HepG2 (cell line): ENCODE data around the gene CSTPP1. TPM values are rescaled to one million over a fixed set of nuclear protein-coding genes. Genes with fewer than 3 reads are reported as not detected.
A peak's percentile ranks its signal among the peaks of the same experiment; 100 is the strongest.

ENCODE experiments used
- ATAC-seq: fragments of 200-7000 bp; cut with Tn5 transposase; 3 replicates; pipeline ENCODE4 v1.9.1; 2020; ENCODE audit warnings: mild to moderate bottlenecking, moderate library complexity
- BruUV-seq: library from RNA; stranded (reverse); fragments of 400-500 nt; replicated peaks from 2 replicates; lab custom pipeline; 2021; lab: Mats Ljungman, UMichigan
- CTCF ChIA-PET: fragments of 300-600 bp; formaldehyde crosslinking; extraction: SDS; loops from one replicate; lab custom pipeline; 2021; ENCODE audit warnings: low total read pairs, inconsistent platforms, low intra/inter-chr PET ratio; lab: Yijun Ruan, JAX
- POLR2A ChIA-PET: fragments of 350-600 bp; sonication (Branson Sonifier 250); formaldehyde crosslinking; loops from one replicate; lab custom pipeline; 2020; ENCODE audit warnings: antibody characterized with exemption, inconsistent platforms; lab: Yijun Ruan, JAX
- DNase-seq: peaks from one replicate; pipeline ENCODE4 v3.0.0-alpha.2; 2015; ENCODE audit warnings: low spot score
- FAIRE-seq: peaks from 3 replicates; lab custom pipeline; 2011; peaks lifted over from hg19 to GRCh38; lab: Jason Lieb, UNC
- H2AFZ ChIP-seq: one replicate; pipeline ENCODE4 v1.6.1; 2011; ENCODE audit warnings: low read length, inconsistent platforms
- H3K27ac ChIP-seq: fragments of 300-600 bp; 3 replicates; pipeline ENCODE4 v1.8.0; 2011; ENCODE audit warnings: mixed run types, mild to moderate bottlenecking, mixed read lengths, low read length, inconsistent platforms; ENCODE audit not compliant: insufficient read depth; ENCODE audit errors: extremely low read length
- H3K27me3 ChIP-seq, 2 experiments: fragments of 200-600 bp in 1 of 2; 2 replicates in 1 of 2; 3 replicates in 1 of 2; pipeline versions ENCODE4 v1.6.0 to v1.8.0; 2011; ENCODE audit warnings: low read length in 2 of 2, mild to moderate bottlenecking in 2 of 2, moderate library complexity in 2 of 2, inconsistent platforms in 1 of 2; ENCODE audit not compliant: insufficient read depth in 2 of 2, control insufficient read depth in 1 of 2
- H3K36me3 ChIP-seq, 2 experiments: fragments of 200-600 bp in 1 of 2; replicated peaks in 1 of 2; 2 replicates in 1 of 2; 3 replicates in 1 of 2; pipeline versions ENCODE4 v1.5.1 to v1.8.0; 2011; ENCODE audit warnings: low read length in 2 of 2, inconsistent platforms in 1 of 2; ENCODE audit not compliant: insufficient read depth in 2 of 2, control insufficient read depth in 1 of 2
- H3K4me1 ChIP-seq: 2 replicates; pipeline ENCODE4 v1.5.1; 2012; ENCODE audit warnings: low read length, inconsistent platforms; ENCODE audit not compliant: insufficient read depth
- H3K4me2 ChIP-seq: 2 replicates; pipeline ENCODE4 v1.6.0; 2011; ENCODE audit warnings: low read depth, low read length, inconsistent platforms
- H3K4me3 ChIP-seq, 3 experiments: fragments of 200-600 bp in 1 of 3; sonication (generic), shearing (Covaris generic) in 1 of 3; replicated peaks in 1 of 3; 2 replicates each; pipeline ENCODE4 v1.5.1; 2011 to 2016; ENCODE audit warnings: low read length in 3 of 3, inconsistent platforms in 2 of 3, low read depth in 2 of 3, mild to moderate bottlenecking in 2 of 3, control low read depth in 1 of 3, mixed read lengths in 1 of 3; ENCODE audit not compliant: insufficient read depth in 1 of 3
- H3K79me2 ChIP-seq: one replicate; pipeline ENCODE4 v1.6.1; 2011; ENCODE audit warnings: low read length, inconsistent platforms; ENCODE audit not compliant: insufficient read depth
- H3K9ac ChIP-seq: 2 replicates; pipeline ENCODE4 v1.6.0; 2011; ENCODE audit warnings: mild to moderate bottlenecking, low read depth, low read length, inconsistent platforms; ENCODE audit not compliant: insufficient read depth
- H3K9me3 ChIP-seq: 2 replicates; pipeline ENCODE4 v1.5.1; 2012; ENCODE audit warnings: mild to moderate bottlenecking, low read length
- H4K20me1 ChIP-seq: 2 replicates; pipeline ENCODE4 v1.6.0; 2011; ENCODE audit warnings: inconsistent platforms, mild to moderate bottlenecking, low read length, moderate library complexity; ENCODE audit not compliant: insufficient read depth
- AGO2 ChIP-seq: fragments of 200-400 bp; formaldehyde crosslinking; optimal IDR thresholded peaks from 2 replicates; pipeline ENCODE3; 2017; ENCODE audit warnings: mild to moderate bottlenecking, low read depth, low read length, moderate library complexity
- POLR2AphosphoS5 ChIP-seq: IDR thresholded peaks from 2 replicates; pipeline ENCODE4 v1.6.1; 2012; ENCODE audit warnings: low read depth, low read length
- SIX1 ChIP-seq: sonication (generic); formaldehyde crosslinking; IDR thresholded peaks from 2 replicates; pipeline ENCODE4 v1.4.0; 2020; ENCODE audit warnings: missing genetic modification reagents, borderline replicate concordance
- ZNF598 ChIP-seq: sonication (generic); formaldehyde crosslinking; IDR thresholded peaks from 2 replicates; pipeline ENCODE4 v1.5.1; 2020; ENCODE audit warnings: mild to moderate bottlenecking, missing genetic modification reagents, borderline replicate concordance
- WGBS: methylation state at CpG from one replicate; pipeline ENCODE4 v1.1.6; 2017; ENCODE audit warnings: low lambda C conversion rate; 5-methylcytosine and 5-hydroxymethylcytosine counted together
- in situ Hi-C: cut with HindIII; loops from 2 replicates; pipeline ENCODE4 v1.10.0; 2017; ENCODE audit warnings: low pct_unique_long_range_greater_than_20kb; ENCODE audit not compliant: extremely low pct_ligation_motif_present
- intact Hi-C: fragments of 100-400 bp; cut with micrococcal nuclease; formaldehyde crosslinking; loops from one replicate; pipeline ENCODE4 v1.10.0; 2022; ENCODE audit not compliant: unreplicated experiment
- polyA plus RNA-seq, 8 experiments: library from polyadenylated mRNA; depleted of rRNA in 3 of 8; stranded (reverse) in 7 of 8; unstranded in 1 of 8; fragments of >200 nt; fragmentation: Illumina TruSeq in 4 of 8; extraction: Trizol in 4 of 8; gene quantifications; 2 replicates each; pipeline versions ENCODE4 v1.2.1 to v1.2.3, GENCODE V29; 2011 to 2016; ENCODE audit warnings: low read depth in 4 of 8, missing spikeins in 1 of 8, mixed read lengths in 1 of 8; ENCODE audit not compliant: insufficient read depth in 1 of 8
- total RNA-seq, 5 experiments: library from RNA; depleted of rRNA; stranded (reverse); fragments of >200 nt; fragmentation: Illumina TruSeq; extraction: Trizol; gene quantifications; 2 replicates each; pipeline ENCODE4 v1.2.3, GENCODE V29; 2016; ENCODE audit warnings: low read depth in 1 of 5
- TF ChIP-seq, protein P1 (sequence below): sonication (generic); formaldehyde crosslinking; IDR thresholded peaks from 2 replicates; pipeline ENCODE4 v1.4.0; 2020; ENCODE audit warnings: mild to moderate bottlenecking, low read depth, missing genetic modification reagents
- TF ChIP-seq, protein P2 (sequence below): sonication (generic); formaldehyde crosslinking; IDR thresholded peaks from 2 replicates; pipeline ENCODE4 v1.5.0; 2020; ENCODE audit warnings: mild to moderate bottlenecking, missing genetic modification reagents, borderline replicate concordance

Gene CSTPP1
- total and polyA plus RNA-seq, 2 of the 13 experiments (the other 11 are each of a cell fraction or from before 2014, with no cell fraction given), result 12.3 to 14.6 TPM

DNA sequence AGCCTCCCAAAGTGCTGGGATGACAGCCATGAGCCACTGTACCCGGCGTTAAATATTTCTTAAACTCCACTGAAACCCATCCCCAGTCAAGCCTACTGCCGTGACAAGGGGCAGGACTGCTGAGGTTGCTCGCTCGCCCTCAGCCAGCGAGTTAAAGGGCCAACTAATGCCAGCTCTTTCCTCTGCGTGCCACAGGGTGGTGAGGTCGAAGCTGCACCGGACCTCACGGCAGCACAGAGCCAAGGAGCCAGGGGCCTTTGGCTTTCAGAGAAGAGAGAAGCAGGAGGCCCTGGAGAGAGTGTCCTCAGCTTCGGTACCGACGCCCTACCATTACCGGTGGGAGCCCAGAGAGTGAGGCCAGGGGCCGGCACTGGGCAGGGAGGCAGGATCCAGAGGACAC, 227.3 kb downstream of the CSTPP1 start:
- intact Hi-C loops, result no loop called here
- no peak overlapping the region for H3K4me2 ChIP-seq
- H2AFZ ChIP-seq, result no peak overlapping the region
- DNase-seq (no peak), FAIRE-seq (no peak), ATAC-seq (no peak)
- H3K4me1 ChIP-seq, result peaks cover 21% of the 10 kb centered on the region
- no peaks in the 10 kb centered on the region for H3K27me3 ChIP-seq
- TF ChIP-seq SIX1 (no peak), POLR2AphosphoS5 (0 out of 2 replicates have a peak, but pooled peaks have one; percentile 3), AGO2 (peak; percentile 82), ZNF598 (CRISPR knock-in tag) (no peak)
- TF ChIP-seq, protein P1, sequence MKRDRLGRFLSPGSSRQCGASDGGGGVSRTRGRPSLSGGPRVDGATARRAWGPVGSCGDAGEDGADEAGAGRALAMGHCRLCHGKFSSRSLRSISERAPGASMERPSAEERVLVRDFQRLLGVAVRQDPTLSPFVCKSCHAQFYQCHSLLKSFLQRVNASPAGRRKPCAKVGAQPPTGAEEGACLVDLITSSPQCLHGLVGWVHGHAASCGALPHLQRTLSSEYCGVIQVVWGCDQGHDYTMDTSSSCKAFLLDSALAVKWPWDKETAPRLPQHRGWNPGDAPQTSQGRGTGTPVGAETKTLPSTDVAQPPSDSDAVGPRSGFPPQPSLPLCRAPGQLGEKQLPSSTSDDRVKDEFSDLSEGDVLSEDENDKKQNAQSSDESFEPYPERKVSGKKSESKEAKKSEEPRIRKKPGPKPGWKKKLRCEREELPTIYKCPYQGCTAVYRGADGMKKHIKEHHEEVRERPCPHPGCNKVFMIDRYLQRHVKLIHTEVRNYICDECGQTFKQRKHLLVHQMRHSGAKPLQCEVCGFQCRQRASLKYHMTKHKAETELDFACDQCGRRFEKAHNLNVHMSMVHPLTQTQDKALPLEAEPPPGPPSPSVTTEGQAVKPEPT (CRISPR knock-in tag), result no peak
- TF ChIP-seq, protein P2, sequence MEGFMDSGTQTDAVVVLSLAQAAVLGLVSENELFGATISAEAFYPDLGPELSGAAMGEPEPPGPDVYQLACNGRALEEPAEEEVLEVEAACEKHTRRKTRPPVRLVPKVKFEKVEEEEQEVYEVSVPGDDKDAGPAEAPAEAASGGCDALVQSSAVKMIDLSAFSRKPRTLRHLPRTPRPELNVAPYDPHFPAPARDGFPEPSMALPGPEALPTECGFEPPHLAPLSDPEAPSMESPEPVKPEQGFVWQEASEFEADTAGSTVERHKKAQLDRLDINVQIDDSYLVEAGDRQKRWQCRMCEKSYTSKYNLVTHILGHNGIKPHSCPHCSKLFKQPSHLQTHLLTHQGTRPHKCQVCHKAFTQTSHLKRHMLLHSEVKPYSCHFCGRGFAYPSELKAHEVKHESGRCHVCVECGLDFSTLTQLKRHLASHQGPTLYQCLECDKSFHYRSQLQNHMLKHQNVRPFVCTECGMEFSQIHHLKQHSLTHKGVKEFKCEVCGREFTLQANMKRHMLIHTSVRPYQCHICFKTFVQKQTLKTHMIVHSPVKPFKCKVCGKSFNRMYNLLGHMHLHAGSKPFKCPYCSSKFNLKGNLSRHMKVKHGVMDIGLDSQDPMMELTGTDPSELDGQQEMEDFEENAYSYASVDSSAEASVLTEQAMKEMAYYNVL, result no peak
- H3K9me3 ChIP-seq, result no peaks in the 10 kb centered on the region
- POLR2A ChIA-PET, result interaction anchor here (1.5 kb wide), 1 partner anchor 95 kb away, joined by 6 read pairs; no protein-coding TSS in a partner anchor
- peaks cover 10% of the 10 kb centered on the region; the same call in 1 of the 2 replicates for H4K20me1 ChIP-seq
- no peak overlapping the region for H3K27ac ChIP-seq
- WGBS, result 95% methylated on average over 10 of the region's 15 CpGs
- H3K36me3 ChIP-seq, result peaks cover 30 to 47% of the 10 kb centered on the region in 2 experiments
- CTCF ChIA-PET, result interaction anchor here (5.3 kb wide), 1 partner anchor 274 kb away, joined by 52 read pairs; no protein-coding TSS in a partner anchor
- BruUV-seq, result no TSS peak
- no peak overlapping the region for H3K9ac ChIP-seq
- H3K4me3 ChIP-seq, result no peak overlapping the region
- H3K79me2 ChIP-seq, result peaks cover 6% of the 10 kb centered on the region
- in situ Hi-C loops, result loop anchor here (5.0 kb wide), 1 partner anchor 277 kb away; no protein-coding TSS in a partner anchor
